Glomerular endothelial cell (primary cell): ENCODE measurements around the gene PLAAT2. TPM values are rescaled to one million over a fixed set of nuclear protein-coding genes. Genes with fewer than 3 reads are reported as not detected.

Experiments
- DNase-seq: peaks from one replicate; pipeline ENCODE4 v3.0.0-alpha.2; 2011; ENCODE audit warnings: low read depth, low spot score; ENCODE audit errors: extremely low read depth
- total RNA-seq: library from RNA; depleted of rRNA; stranded (reverse); fragments of >200 nt; gene quantifications from 2 replicates; pipeline ENCODE4 v1.2.3, GENCODE V29; 2015

Gene PLAAT2
- total RNA-seq, 1 donor from 2014 or later = not detected

- no peak for DNase-seq
These were observed 35.5 kb downstream of the PLAAT2 start for GRCh38 chr11:63527667-63528066.

GRCh38 chr11:63523151-63523550 is 40.0 kb downstream of the PLAAT2 start:
- DNase-seq = no peak

- no peak for DNase-seq
These were observed 41.3 kb downstream of the PLAAT2 start for GRCh38 chr11:63521896-63522295.

- DNase-seq = no peak
These were observed 42.5 kb downstream of the PLAAT2 start for GRCh38 chr11:63520606-63521170.

GRCh38 chr11:63518548-63518947 is 44.6 kb downstream of the PLAAT2 start:
- DNase-seq = no peak

- DNase-seq = no peak
These were observed 46.0 kb downstream of the PLAAT2 start for GRCh38 chr11:63517156-63517555.

GRCh38 chr11:63516109-63516508 is 47.1 kb downstream of the PLAAT2 start:
- no peak for DNase-seq

- DNase-seq = no peak
These were observed 50.4 kb downstream of the PLAAT2 start for GRCh38 chr11:63512816-63513215.

- DNase-seq = no peak
These were observed 52.0 kb downstream of the PLAAT2 start for GRCh38 chr11:63511048-63511748.

GRCh38 chr11:63510360-63511047 is 52.7 kb downstream of the PLAAT2 start:
- no peak for DNase-seq

- DNase-seq = no peak
These were observed 54.4 kb downstream of the PLAAT2 start for GRCh38 chr11:63508745-63509144.

GRCh38 chr11:63508009-63508408 is 55.2 kb downstream of the PLAAT2 start:
- no peak for DNase-seq

GRCh38 chr11:63507511-63507910 is 55.7 kb downstream of the PLAAT2 start:
- DNase-seq = no peak

GRCh38 chr11:63506876-63507275 is 56.3 kb downstream of the PLAAT2 start:
- no peak for DNase-seq

- no peak for DNase-seq
These were observed 57.2 kb downstream of the PLAAT2 start, which contains the start of gene LGALS12 for GRCh38 chr11:63505857-63506528. Gene LGALS12, plus strand, starts transcription at chr11:63506084. Its CDS starts 375 bp downstream, at chr11:63506459.

- no peak for DNase-seq
These were observed 58.1 kb downstream of the PLAAT2 start for GRCh38 chr11:63504933-63505586.

- DNase-seq = no peak
These were observed 59.1 kb downstream of the PLAAT2 start for GRCh38 chr11:63504054-63504453.

GRCh38 chr11:63503492-63503891 is 59.7 kb downstream of the PLAAT2 start:
- no peak for DNase-seq
